Body of pancreas (tissue), 4 donors: Measurements from ENCODE around the gene CPT2. TPM values are rescaled to one million over a fixed set of nuclear protein-coding genes. Genes with fewer than 3 reads are reported as not detected.
"Not testable (repeated sequence)": the region's sequence is repeated elsewhere in the genome, so short reads cannot be mapped to it uniquely, and the experiment has no call there.

Source experiments
- ATAC-seq: fragments of 150-250 bp; one replicate; pipeline ENCODE4 v1.9.1; 2016
- DNase-seq, 4 donors: peaks; one replicate each; pipeline ENCODE4 v3.0.0-alpha.2; 2019
- H3K27ac ChIP-seq, 4 donors: fragments of 200-600 bp; sonication (generic); 1 replicate in 3 of 4; 2 replicates in 1 of 4; pipeline versions ENCODE4 v1.5.1 to v1.6.1; 2016 to 2019; ENCODE audit warnings: mild to moderate bottlenecking in 1 of 4, mixed read lengths in 1 of 4, moderate library complexity in 1 of 4
- H3K27me3 ChIP-seq, 2 donors: fragments of 200-600 bp; sonication (generic); one replicate each; pipeline ENCODE4 v1.6.0; 2016; ENCODE audit warnings: mild to moderate bottlenecking in 1 of 2
- H3K36me3 ChIP-seq, 2 donors: fragments of 200-600 bp; sonication (generic); replicated peaks in 1 of 2; 2 replicates each; pipeline ENCODE4 v1.5.1; 2016; ENCODE audit warnings: low read depth in 2 of 2; ENCODE audit not compliant: insufficient read depth in 1 of 2
- H3K4me1 ChIP-seq: fragments of 200-600 bp; sonication (generic); one replicate; pipeline ENCODE4 v1.6.0; 2016
- H3K4me3 ChIP-seq, 2 donors: fragments of 200-600 bp; sonication (generic); 1 replicate in 1 of 2; 2 replicates in 1 of 2; pipeline ENCODE4 v1.5.1; 2016 to 2019
- H3K9me3 ChIP-seq, 3 donors: fragments of 200-600 bp; sonication (generic); 1 replicate in 2 of 3; 2 replicates in 1 of 3; pipeline ENCODE4 v1.5.1; 2016
- CTCF ChIP-seq, 7 experiments: fragments of 450-650 bp in 4 of 7; fragments of 200-600 bp in 3 of 7; sonication (generic) in 3 of 7; IDR thresholded peaks; one replicate each; pipeline ENCODE4 v1.5.1; 2016 to 2019; ENCODE audit warnings: antibody characterized with exemption in 7 of 7
- POLR2A ChIP-seq, 3 donors: fragments of 450-650 bp; IDR thresholded peaks; one replicate each; pipeline ENCODE4 v1.6.1; 2016; ENCODE audit warnings: antibody characterized with exemption in 3 of 3, mild to moderate bottlenecking in 2 of 3
- WGBS, 2 donors: methylation state at CpG; one replicate each; pipeline ENCODE4 v1.1.5; 2017; 5-methylcytosine and 5-hydroxymethylcytosine counted together
- intact Hi-C: fragments of 100-400 bp; cut with DNase I; formaldehyde crosslinking; loops from one replicate; pipeline ENCODE4 v1.15.1; 2023
- total RNA-seq, 2 donors: library from RNA; depleted of rRNA; stranded (reverse); fragments of >200 nt; gene quantifications; one replicate each; pipeline ENCODE4 v1.1.0, GENCODE V29; 2016

The CPT2 gene
- total RNA-seq, 2 donors from 2014 or later: 14.5 to 15.6 TPM

- intact Hi-C loops: loop anchor here (10.0 kb wide), 1 partner anchor 169 kb away; no protein-coding TSS in a partner anchor
- 39 to 53% methylated on average over 6 of the region's 6 CpGs for WGBS, 2 donors
- peak; percentile 51 for ATAC-seq
- H3K9me3 ChIP-seq: no peaks in the 10 kb centered on the region
- peak in 3 of 4 donors; percentile 25 to 75 (median 71) for DNase-seq
- H3K4me1 ChIP-seq: peaks cover 13% of the 10 kb centered on the region
- TF ChIP-seq CTCF (IDR thresholded peaks at IDR 0.05): no peak
- H3K27me3 ChIP-seq: no peaks in the 10 kb centered on the region
- no peak overlapping the region for H3K4me3 ChIP-seq
- peak overlapping the region in 2 of 4 donors; percentile 19 to 50 for H3K27ac ChIP-seq
- H3K36me3 ChIP-seq: no peaks in the 10 kb centered on the region
These were observed 13.3 kb upstream of the CPT2 start for GRCh38 chr1:53183095-53183990.

GRCh38 chr1:53185955-53186297, 10.7 kb upstream of the CPT2 start:
- peaks cover 18% of the 10 kb centered on the region for H3K4me1 ChIP-seq
- H3K27me3 ChIP-seq, H3K9me3 ChIP-seq, H3K4me3 ChIP-seq, ATAC-seq, H3K36me3 ChIP-seq, H3K27ac ChIP-seq, DNase-seq: not testable (repeated sequence)
- intact Hi-C loops: loop anchor here (5.0 to 10.0 kb wide), 2 partner anchors 171 to 269 kb away; no protein-coding TSS in a partner anchor
- 61 to 67% methylated on average over 2 of the region's 2 CpGs for WGBS, 2 donors
- TF ChIP-seq CTCF (IDR thresholded peaks at IDR 0.05): peak in 1 of 7 experiments; percentile 3

GRCh38 chr1:53186533-53186932, 10.1 kb upstream of the CPT2 start:
- no peaks in the 10 kb centered on the region for H3K36me3 ChIP-seq
- DNase-seq (no peak), ATAC-seq (no peak)
- H3K9me3 ChIP-seq: no peaks in the 10 kb centered on the region
- no peaks in the 10 kb centered on the region for H3K27me3 ChIP-seq
- peaks cover 18% of the 10 kb centered on the region for H3K4me1 ChIP-seq
- H3K27ac ChIP-seq: no peak overlapping the region
- no peak overlapping the region for H3K4me3 ChIP-seq
- WGBS, 2 donors: 57 to 67% methylated on average over 3 of the region's 3 CpGs
- intact Hi-C loops: loop anchor here (5.0 to 10.0 kb wide), 2 partner anchors 172 to 269 kb away; no protein-coding TSS in a partner anchor
- TF ChIP-seq CTCF (IDR thresholded peaks at IDR 0.05): no peak
- no peak for TF ChIP-seq POLR2A (IDR thresholded peaks at IDR 0.05)

- Histone ChIP-seq H3K36me3 (no peaks in the 10 kb centered on the region), H3K4me1 (peaks cover 11% of the 10 kb centered on the region), H3K4me3 (no peak overlapping the region), H3K27ac (no peak overlapping the region), H3K9me3 (no peaks in the 10 kb centered on the region), H3K27me3 (no peaks in the 10 kb centered on the region)
- ATAC-seq (no peak), DNase-seq (no peak)
- 79 to 91% methylated on average over 1 of the region's 1 CpG for WGBS, 2 donors
- TF ChIP-seq CTCF (IDR thresholded peaks at IDR 0.05) (no peak), POLR2A (IDR thresholded peaks at IDR 0.05) (no peak)
- intact Hi-C loops: loop anchor here (5.0 to 10.0 kb wide), 2 partner anchors 173 to 270 kb away; no protein-coding TSS in a partner anchor
These were observed 9.2 kb upstream of the CPT2 start for GRCh38 chr1:53187401-53187800.
